GM12878 (cell line): ENCODE data around the gene PPP1R1C. TPM values are rescaled to one million over a fixed set of nuclear protein-coding genes. Genes with fewer than 3 reads are reported as not detected.

Experiments used
- ATAC-seq: fragments of 200-7000 bp; cut with Tn5 transposase; 3 replicates; pipeline ENCODE4 v1.9.1; 2020; ENCODE audit warnings: mild to moderate bottlenecking, moderate library complexity
- Bru-seq: library from RNA; stranded (reverse); fragments of 400-500 nt; gene quantifications from one replicate; lab custom pipeline; 2021; lab: Mats Ljungman, UMichigan
- BruChase-seq, 2 experiments: library from RNA; stranded (reverse); fragments of 400-500 nt; gene quantifications; one replicate each; lab custom pipeline; 2021; lab: Mats Ljungman, UMichigan
- BruUV-seq: library from RNA; stranded (reverse); fragments of 400-500 nt; replicated peaks from 2 replicates; lab custom pipeline; 2021; lab: Mats Ljungman, UMichigan
- CTCF ChIA-PET: fragments of 300-600 bp; sonication (Branson Sonifier 250); formaldehyde crosslinking; extraction: SDS; loops from one replicate; lab custom pipeline; 2021; ENCODE audit warnings: inconsistent platforms; lab: Yijun Ruan, JAX
- POLR2A ChIA-PET: fragments of 350-600 bp; formaldehyde crosslinking; extraction: SDS; loops from one replicate; lab custom pipeline; 2021; ENCODE audit warnings: inconsistent platforms; lab: Charles Lee
- RAD21 ChIA-PET: fragments of 300-600 bp; sonication (Branson Sonifier 250); formaldehyde crosslinking; loops from one replicate; lab custom pipeline; 2023; ENCODE audit warnings: antibody characterized with exemption; ENCODE audit not compliant: unreplicated experiment; lab: Charles Lee
- SMC1A ChIA-PET: fragments of 300-600 bp; sonication (Branson Sonifier 250); formaldehyde crosslinking; loops from one replicate; lab custom pipeline; 2023; ENCODE audit not compliant: unreplicated experiment, uncharacterized antibody; lab: Charles Lee
- DNase-seq: peaks from one replicate; pipeline ENCODE4 v3.0.0-alpha.2; 2011; ENCODE audit warnings: low read depth, low spot score
- FAIRE-seq: peaks from 3 replicates; lab custom pipeline; 2011; peaks lifted over from hg19 to GRCh38; lab: Jason Lieb, UNC
- H2AFZ ChIP-seq: 2 replicates; pipeline ENCODE4 v1.6.0; 2011; ENCODE audit warnings: low read depth, low read length, control low read depth; ENCODE audit not compliant: control insufficient read depth
- H3K27ac ChIP-seq: 2 replicates; pipeline ENCODE4 v1.5.1; 2011; ENCODE audit warnings: control low read depth; ENCODE audit not compliant: control insufficient read depth, insufficient read depth
- H3K27me3 ChIP-seq, 2 experiments: replicated peaks in 1 of 2; 2 replicates each; pipeline versions ENCODE4 v1.6.0 to v1.6.1; 2011; ENCODE audit warnings: low read length in 1 of 2; ENCODE audit not compliant: control insufficient read depth in 2 of 2, insufficient read depth in 2 of 2
- H3K36me3 ChIP-seq, 2 experiments: 2 replicates each; pipeline ENCODE4 v1.5.1; 2011; ENCODE audit warnings: low read length in 1 of 2; ENCODE audit not compliant: control insufficient read depth in 2 of 2, insufficient read depth in 2 of 2
- H3K4me1 ChIP-seq: 2 replicates; pipeline ENCODE4 v1.6.1; 2011; ENCODE audit warnings: mild to moderate bottlenecking, low read length, moderate library complexity, mixed read lengths; ENCODE audit not compliant: control insufficient read depth, insufficient read depth
- H3K4me2 ChIP-seq: 2 replicates; pipeline ENCODE4 v1.6.0; 2011; ENCODE audit warnings: control low read depth; ENCODE audit not compliant: control insufficient read depth, insufficient read depth
- H3K4me3 ChIP-seq: fragments of 200-600 bp; sonication (generic); 2 replicates; pipeline ENCODE4 v1.5.1; 2016
- H3K79me2 ChIP-seq: 2 replicates; pipeline ENCODE4 v1.6.0; 2011; ENCODE audit warnings: low read length; ENCODE audit not compliant: control insufficient read depth, insufficient read depth
- H3K9ac ChIP-seq: 2 replicates; pipeline ENCODE4 v1.8.0; 2011; ENCODE audit warnings: low read length, control low read depth, mixed read lengths; ENCODE audit not compliant: control insufficient read depth, insufficient read depth
- H3K9me3 ChIP-seq: replicated peaks from 3 replicates; pipeline ENCODE4 v1.5.1; 2011; ENCODE audit warnings: mild to moderate bottlenecking, low read length; ENCODE audit not compliant: control insufficient read depth, insufficient read depth
- H4K20me1 ChIP-seq: 2 replicates; pipeline ENCODE4 v1.6.0; 2011; ENCODE audit not compliant: control insufficient read depth, insufficient read depth
- CREB1 ChIP-seq: IDR thresholded peaks from 2 replicates; pipeline ENCODE4 v1.6.1; 2012; ENCODE audit warnings: low read depth, mild to moderate bottlenecking, inconsistent platforms
- IKZF2 ChIP-seq, 2 experiments: fragments of 450-650 bp; IDR thresholded peaks; 2 replicates each; pipeline ENCODE4 v1.6.1; 2017; ENCODE audit warnings: mild to moderate bottlenecking in 2 of 2, moderate library complexity in 2 of 2
- JUNB ChIP-seq: IDR thresholded peaks from 2 replicates; pipeline ENCODE4 v1.6.1; 2016; ENCODE audit warnings: antibody characterized with exemption, mild to moderate bottlenecking
- NKRF ChIP-seq: fragments of 450-650 bp; conservative IDR thresholded peaks from 2 replicates; pipeline ENCODE4 v1.6.1; 2017; ENCODE audit warnings: mild to moderate bottlenecking, moderate library complexity
- RAD51 ChIP-seq: fragments of 450-650 bp; IDR thresholded peaks from 2 replicates; pipeline ENCODE4 v1.6.1; 2016; ENCODE audit warnings: moderate library complexity, mild to moderate bottlenecking, inconsistent platforms
- RB1 ChIP-seq: fragments of 450-650 bp; formaldehyde crosslinking; IDR thresholded peaks from 2 replicates; pipeline ENCODE4 v1.6.1; 2017; ENCODE audit warnings: mild to moderate bottlenecking, borderline replicate concordance
- STAT3 ChIP-seq: IDR thresholded peaks from 2 replicates; pipeline ENCODE4 v1.6.1; 2011; ENCODE audit warnings: low read depth, low read length, improper control_type of control experiment
- TBL1XR1 ChIP-seq: IDR thresholded peaks from 2 replicates; pipeline ENCODE4 v1.6.1; 2012; ENCODE audit warnings: low read depth, low read length, improper control_type of control experiment
- USF1 ChIP-seq: IDR thresholded peaks from 2 replicates; pipeline ENCODE4 v1.6.1; 2011; ENCODE audit warnings: borderline replicate concordance, low read depth, mild to moderate bottlenecking, moderate library complexity, mixed read lengths, low read length; ENCODE audit not compliant: insufficient read depth; ENCODE audit errors: extremely low read length
- ZNF622 ChIP-seq: fragments of 450-650 bp; IDR thresholded peaks from 2 replicates; pipeline ENCODE4 v1.6.1; 2017; ENCODE audit warnings: mild to moderate bottlenecking, inconsistent platforms
- WGBS: methylation state at CpG from one replicate; pipeline ENCODE4 v1.1.6; 2016; ENCODE audit warnings: low lambda C conversion rate; ENCODE audit not compliant: insufficient replicate concordance, insufficient coverage; ENCODE audit errors: missing lambda C conversion rate; 5-methylcytosine and 5-hydroxymethylcytosine counted together
- in situ Hi-C: fragments of 300-500 bp; cut with MboI; formaldehyde crosslinking; loops from 9 replicates; pipeline ENCODE4 v1.14.3; 2018; ENCODE audit warnings: mixed read lengths
- intact Hi-C: fragments of 100-400 bp; cut with micrococcal nuclease; formaldehyde crosslinking; loops from one replicate; pipeline ENCODE4 v1.14.2; 2022; ENCODE audit not compliant: unreplicated experiment
- long read RNA-seq, 2 experiments: library from polyadenylated mRNA; unstranded; transcript quantifications; one replicate each; pipeline ENCODE4 v2.0.0, GENCODE V29; 2019 to 2020
- polyA minus RNA-seq, 3 experiments: library from RNA; depleted of rRNA, polyadenylated mRNA; stranded (reverse); fragments of >200 nt; gene quantifications; 2 replicates each; pipeline ENCODE4 v1.2.3, GENCODE V29; 2011
- polyA plus RNA-seq, 11 experiments: library from polyadenylated mRNA; depleted of rRNA in 4 of 11; unstranded in 6 of 11; stranded (reverse) in 5 of 11; fragments of >200 nt; fragmentation: Nextera tagmentation in 4 of 11; fragmentation: Illumina TruSeq in 1 of 11; extraction: Ambion mirVana in 4 of 11; extraction: Trizol in 1 of 11; gene quantifications; 1 replicate in 1 of 11; 2 replicates in 10 of 11; pipeline versions ENCODE4 v1.2.1 to v1.2.3, GENCODE V29; 2011 to 2016; ENCODE audit warnings: inconsistent platforms in 2 of 11, missing spikeins in 2 of 11, low read depth in 1 of 11
- total RNA-seq, 4 experiments: library from RNA; depleted of rRNA in 3 of 4; stranded (reverse); fragments of >200 nt in 3 of 4; fragmentation: Illumina TruSeq in 1 of 4; extraction: Trizol in 1 of 4; gene quantifications; 2 replicates each; pipeline versions ENCODE4 v1.2.1 to v1.2.3, GENCODE V29; 2013 to 2021
- TF ChIP-seq, protein P1 (sequence below): fragments of 450-650 bp; IDR thresholded peaks from 2 replicates; pipeline ENCODE4 v1.6.1; 2017; ENCODE audit warnings: low read depth, mild to moderate bottlenecking, moderate library complexity
- TF ChIP-seq, protein P2 (sequence below): fragments of 450-650 bp; IDR thresholded peaks from 2 replicates; pipeline ENCODE4 v1.6.1; 2016; ENCODE audit warnings: mild to moderate bottlenecking
- TF ChIP-seq, protein P3 (sequence below): fragments of 150-350 bp; IDR thresholded peaks from 2 replicates; pipeline ENCODE4 v1.6.1; 2014; ENCODE audit warnings: mild to moderate bottlenecking, low read depth, low read length

PPP1R1C gene
- total RNA-seq (2013; cell fraction: nucleolus; rRNA removed) = not detected in 2 replicates
- total RNA-seq (2014; rRNA removed) = 0.11 TPM in 1 of 2 replicates, not detected in the other
- not detected in 2 replicates for total RNA-seq (2014; rRNA removed; fragmentation: Illumina TruSeq; extraction: Trizol)
- total RNA-seq (2021) = not detected in 2 replicates
- not detected for polyA plus RNA-seq (2011; ENCODE audit: low read depth)
- polyA plus RNA-seq (2011; rRNA removed) = not detected in 2 replicates
- polyA plus RNA-seq (2011; cell fraction: cytosol; rRNA removed) = not detected in 2 replicates
- not detected in 2 replicates for polyA plus RNA-seq (2011; cell fraction: nucleus; rRNA removed)
- polyA plus RNA-seq (2012) = not detected in 2 replicates
- not detected in 2 replicates for polyA plus RNA-seq (2014; fragmentation: Illumina TruSeq; extraction: Trizol)
- polyA plus RNA-seq (2014; fragmentation: Nextera tagmentation; extraction: Ambion mirVana) = not detected
- not detected in 2 replicates for polyA plus RNA-seq (2014; rRNA removed)
- polyA plus RNA-seq (2016; fragmentation: Nextera tagmentation; extraction: Ambion mirVana) = not detected
- not detected in 2 replicates for polyA minus RNA-seq (2011; rRNA and poly(A)+ RNA removed)
- polyA minus RNA-seq (2011; cell fraction: cytosol; rRNA and poly(A)+ RNA removed) = not detected in 2 replicates
- polyA minus RNA-seq (2011; cell fraction: nucleus; rRNA and poly(A)+ RNA removed) = not detected in 2 replicates
- percentile 4 among the genes with signal in this experiment for Bru-seq, nascent RNA
- percentile 10 among the genes with signal in this experiment for BruChase-seq, experiment 1, labeled RNA remaining after a 6-hour chase
- percentile 14 among the genes with signal in this experiment for BruChase-seq, experiment 2, labeled RNA remaining after a 2-hour chase
- long read RNA-seq, experiment 1 = 0 reads
- long read RNA-seq, experiment 2 = 0 reads

DNA sequence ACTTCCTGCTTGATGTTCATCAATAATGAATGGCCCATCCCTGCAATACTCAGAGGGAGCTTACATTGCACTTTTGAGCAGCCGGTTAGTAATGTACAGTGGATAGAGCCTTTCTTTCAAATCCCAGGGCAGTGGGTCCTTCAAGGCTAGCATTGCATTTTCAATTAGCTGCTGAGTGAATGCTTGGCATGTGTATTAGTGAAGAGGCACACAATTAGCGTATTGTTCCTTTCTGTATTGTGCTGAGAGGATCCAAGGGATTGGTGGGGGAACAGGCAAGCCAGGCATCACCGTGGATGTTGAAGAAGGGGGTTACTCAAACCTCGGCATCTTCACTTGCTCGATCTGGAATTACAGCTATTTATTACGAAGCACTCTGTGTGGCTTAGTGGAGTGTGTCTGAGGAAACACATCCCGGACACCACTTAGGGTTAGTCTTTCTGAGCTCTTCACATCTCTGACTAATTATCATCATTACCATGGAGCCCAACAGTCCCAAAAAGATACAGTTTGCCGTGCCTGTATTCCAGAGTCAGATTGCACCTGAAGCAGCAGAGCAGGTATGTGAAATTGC lies at the start of gene PPP1R1C:
Gene PPP1R1C (plus strand): TSS at position 222 of the 574 bp plus-strand sequence. CDS start 258 bp downstream, at position 480.
- Histone ChIP-seq H3K79me2 (no peaks in the 10 kb centered on the region), H3K4me2 (no peak within 1 kb of the TSS), H3K9me3 (no peaks in the 10 kb centered on the region), H3K27ac (no peak within 1 kb of the TSS), H3K27me3 (no peaks in the 10 kb centered on the region; a peak in 1 of 4 replicates), H3K36me3 (no peaks in the 10 kb centered on the region), H2AFZ (no peak within 1 kb of the TSS), H3K4me1 (no peaks in the 10 kb centered on the region), H3K9ac (no peak within 1 kb of the TSS), H4K20me1 (no peaks in the 10 kb centered on the region), H3K4me3 (no peak within 1 kb of the TSS)
- intact Hi-C loops (no loop called here), in situ Hi-C loops (no loop called here)
- no peak for DNase-seq
- RAD21 ChIA-PET = no interaction called here
- FAIRE-seq = no peak
- SMC1A ChIA-PET = interaction anchor here (0.7 to 1.5 kb wide), 3 partner anchors 10 to 75 kb away, joined by 3 to 8 read pairs (median 5); no protein-coding TSS in a partner anchor
- WGBS = 44% methylated on average over 8 of the region's 8 CpGs
- BruUV-seq = no TSS peak
- POLR2A ChIA-PET = no interaction called here
- no peak for ATAC-seq
- CTCF ChIA-PET = interaction anchor here (1.0 kb wide), 1 partner anchor 243 kb away, joined by 3 read pairs; no protein-coding TSS in a partner anchor
- no peak for TF ChIP-seq USF1
- TF ChIP-seq CREB1 = no peak
- no peak for TF ChIP-seq NKRF
- TF ChIP-seq, protein P1, sequence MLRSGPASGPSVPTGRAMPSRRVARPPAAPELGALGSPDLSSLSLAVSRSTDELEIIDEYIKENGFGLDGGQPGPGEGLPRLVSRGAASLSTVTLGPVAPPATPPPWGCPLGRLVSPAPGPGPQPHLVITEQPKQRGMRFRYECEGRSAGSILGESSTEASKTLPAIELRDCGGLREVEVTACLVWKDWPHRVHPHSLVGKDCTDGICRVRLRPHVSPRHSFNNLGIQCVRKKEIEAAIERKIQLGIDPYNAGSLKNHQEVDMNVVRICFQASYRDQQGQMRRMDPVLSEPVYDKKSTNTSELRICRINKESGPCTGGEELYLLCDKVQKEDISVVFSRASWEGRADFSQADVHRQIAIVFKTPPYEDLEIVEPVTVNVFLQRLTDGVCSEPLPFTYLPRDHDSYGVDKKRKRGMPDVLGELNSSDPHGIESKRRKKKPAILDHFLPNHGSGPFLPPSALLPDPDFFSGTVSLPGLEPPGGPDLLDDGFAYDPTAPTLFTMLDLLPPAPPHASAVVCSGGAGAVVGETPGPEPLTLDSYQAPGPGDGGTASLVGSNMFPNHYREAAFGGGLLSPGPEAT = no peak
- no peak for TF ChIP-seq RAD51
- no peak for TF ChIP-seq RB1
- TF ChIP-seq ZNF622 = no peak
- TF ChIP-seq, protein P2, sequence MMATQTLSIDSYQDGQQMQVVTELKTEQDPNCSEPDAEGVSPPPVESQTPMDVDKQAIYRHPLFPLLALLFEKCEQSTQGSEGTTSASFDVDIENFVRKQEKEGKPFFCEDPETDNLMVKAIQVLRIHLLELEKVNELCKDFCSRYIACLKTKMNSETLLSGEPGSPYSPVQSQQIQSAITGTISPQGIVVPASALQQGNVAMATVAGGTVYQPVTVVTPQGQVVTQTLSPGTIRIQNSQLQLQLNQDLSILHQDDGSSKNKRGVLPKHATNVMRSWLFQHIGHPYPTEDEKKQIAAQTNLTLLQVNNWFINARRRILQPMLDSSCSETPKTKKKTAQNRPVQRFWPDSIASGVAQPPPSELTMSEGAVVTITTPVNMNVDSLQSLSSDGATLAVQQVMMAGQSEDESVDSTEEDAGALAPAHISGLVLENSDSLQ = no peak
- no peak for TF ChIP-seq STAT3
- no peak for TF ChIP-seq TBL1XR1
- no peak for TF ChIP-seq JUNB
- no peak for TF ChIP-seq IKZF2 (IDR thresholded peaks at IDR 0.05)
- TF ChIP-seq, protein P3, sequence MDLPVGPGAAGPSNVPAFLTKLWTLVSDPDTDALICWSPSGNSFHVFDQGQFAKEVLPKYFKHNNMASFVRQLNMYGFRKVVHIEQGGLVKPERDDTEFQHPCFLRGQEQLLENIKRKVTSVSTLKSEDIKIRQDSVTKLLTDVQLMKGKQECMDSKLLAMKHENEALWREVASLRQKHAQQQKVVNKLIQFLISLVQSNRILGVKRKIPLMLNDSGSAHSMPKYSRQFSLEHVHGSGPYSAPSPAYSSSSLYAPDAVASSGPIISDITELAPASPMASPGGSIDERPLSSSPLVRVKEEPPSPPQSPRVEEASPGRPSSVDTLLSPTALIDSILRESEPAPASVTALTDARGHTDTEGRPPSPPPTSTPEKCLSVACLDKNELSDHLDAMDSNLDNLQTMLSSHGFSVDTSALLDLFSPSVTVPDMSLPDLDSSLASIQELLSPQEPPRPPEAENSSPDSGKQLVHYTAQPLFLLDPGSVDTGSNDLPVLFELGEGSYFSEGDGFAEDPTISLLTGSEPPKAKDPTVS = no peak
